Bronchial epithelial cell (primary cell): ENCODE data around the gene CCNL2. TPM values are rescaled to one million over a fixed set of nuclear protein-coding genes. Genes with fewer than 3 reads are reported as not detected.

Experiments used
- DNase-seq: peaks from one replicate; pipeline ENCODE4 v3.0.0-alpha.2; 2010; ENCODE audit warnings: low read depth
- FAIRE-seq: peaks from 2 replicates; lab custom pipeline; 2011; peaks lifted over from hg19 to GRCh38; lab: Jason Lieb, UNC
- H3K27me3 ChIP-seq: 2 replicates; pipeline ENCODE4 v1.5.1; 2011; ENCODE audit warnings: low read length; ENCODE audit not compliant: control insufficient read depth, insufficient read depth
- H3K36me3 ChIP-seq: 2 replicates; pipeline ENCODE4 v1.5.1; 2011; ENCODE audit warnings: low read length; ENCODE audit not compliant: control insufficient read depth, insufficient read depth
- H3K4me3 ChIP-seq: 2 replicates; pipeline ENCODE4 v1.5.1; 2011; ENCODE audit warnings: mild to moderate bottlenecking, low read depth, low read length, control low read depth
- total RNA-seq: library from RNA; depleted of rRNA; stranded (reverse); fragments of >200 nt; gene quantifications from 2 replicates; pipeline ENCODE4 v1.2.1, GENCODE V29; 2014
- TF ChIP-seq, protein P1 (sequence below): IDR thresholded peaks from 2 replicates; pipeline ENCODE4 v1.5.1; 2011; ENCODE audit warnings: mild to moderate bottlenecking, moderate library complexity, low read length, control low read depth, inconsistent platforms; ENCODE audit not compliant: insufficient read depth, severe bottlenecking

The CCNL2 gene
- total RNA-seq, 1 donor from 2014 or later, result 134 TPM

DNA sequence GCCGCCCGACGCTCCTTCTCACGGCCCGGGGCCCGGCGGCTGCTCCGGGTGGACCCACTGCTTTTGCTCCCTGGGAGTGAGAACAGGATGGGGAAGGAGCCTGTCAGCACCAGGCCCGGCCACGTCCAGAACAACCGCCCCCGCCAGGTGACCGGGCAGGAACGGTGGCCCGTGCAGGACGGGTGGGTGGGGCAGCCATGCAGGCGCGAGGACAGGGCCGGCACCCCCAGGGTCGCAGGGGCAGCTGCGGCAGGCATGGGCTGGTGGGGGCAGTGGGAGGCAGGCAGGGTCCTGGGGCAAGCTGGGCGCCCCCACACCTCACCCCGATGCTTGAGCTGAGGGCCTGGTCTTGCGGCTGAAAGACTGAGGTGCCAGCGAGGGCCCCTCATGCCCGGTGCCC, 62.7 kb downstream of the CCNL2 start:
- Histone ChIP-seq H3K4me3 (no peak overlapping the region), H3K27me3 (no peaks in the 10 kb centered on the region), H3K36me3 (peaks cover 30% of the 10 kb centered on the region)
- TF ChIP-seq, protein P1, sequence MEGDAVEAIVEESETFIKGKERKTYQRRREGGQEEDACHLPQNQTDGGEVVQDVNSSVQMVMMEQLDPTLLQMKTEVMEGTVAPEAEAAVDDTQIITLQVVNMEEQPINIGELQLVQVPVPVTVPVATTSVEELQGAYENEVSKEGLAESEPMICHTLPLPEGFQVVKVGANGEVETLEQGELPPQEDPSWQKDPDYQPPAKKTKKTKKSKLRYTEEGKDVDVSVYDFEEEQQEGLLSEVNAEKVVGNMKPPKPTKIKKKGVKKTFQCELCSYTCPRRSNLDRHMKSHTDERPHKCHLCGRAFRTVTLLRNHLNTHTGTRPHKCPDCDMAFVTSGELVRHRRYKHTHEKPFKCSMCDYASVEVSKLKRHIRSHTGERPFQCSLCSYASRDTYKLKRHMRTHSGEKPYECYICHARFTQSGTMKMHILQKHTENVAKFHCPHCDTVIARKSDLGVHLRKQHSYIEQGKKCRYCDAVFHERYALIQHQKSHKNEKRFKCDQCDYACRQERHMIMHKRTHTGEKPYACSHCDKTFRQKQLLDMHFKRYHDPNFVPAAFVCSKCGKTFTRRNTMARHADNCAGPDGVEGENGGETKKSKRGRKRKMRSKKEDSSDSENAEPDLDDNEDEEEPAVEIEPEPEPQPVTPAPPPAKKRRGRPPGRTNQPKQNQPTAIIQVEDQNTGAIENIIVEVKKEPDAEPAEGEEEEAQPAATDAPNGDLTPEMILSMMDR, result no peak
- no peak for FAIRE-seq
- no peak for DNase-seq

DNA sequence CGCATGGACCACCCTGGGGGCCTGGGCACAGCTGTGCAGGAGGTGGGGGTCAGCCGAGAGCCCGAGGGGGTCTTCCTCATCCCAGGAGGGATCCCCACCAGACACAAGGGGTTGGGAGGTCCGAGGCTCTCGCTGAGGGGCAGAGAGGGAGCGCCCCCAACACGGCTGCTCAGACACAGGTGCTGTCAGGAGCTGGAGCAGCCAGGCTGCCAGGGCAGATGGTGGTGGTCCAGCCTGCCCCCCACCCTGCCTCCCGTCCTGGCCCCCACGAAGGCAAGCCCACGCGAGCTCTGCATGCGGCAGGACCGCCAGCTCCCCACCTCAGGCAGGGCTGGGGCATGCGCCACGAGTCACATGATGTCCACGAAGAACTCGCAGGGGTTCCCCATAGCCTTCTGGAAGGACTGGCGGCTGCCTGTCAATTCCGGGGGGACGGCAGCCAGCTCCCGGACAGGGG, 63.3 kb downstream of the CCNL2 start:
- Histone ChIP-seq H3K36me3 (peaks cover 25% of the 10 kb centered on the region), H3K27me3 (no peaks in the 10 kb centered on the region), H3K4me3 (no peak overlapping the region)
- DNase-seq, result no peak
- no peak for FAIRE-seq
- TF ChIP-seq, protein P1, result no peak

Other genes with a start within 250 kb of the CCNL2 start
- gene TTLL10, start 225.5 kb downstream of the CCNL2 start, total RNA-seq, result not detected in 2 replicates
- gene TNFRSF18, start 192.7 kb downstream of the CCNL2 start, total RNA-seq, result 1.7 TPM in 1 of 2 replicates, not detected in the other
- 0.13 TPM in 1 of 2 replicates, not detected in the other for gene TNFRSF4, start 185.2 kb downstream of the CCNL2 start, total RNA-seq
- 68.2 and 81.3 TPM in 2 replicates for gene SDF4, start 167.3 kb downstream of the CCNL2 start, total RNA-seq
- 19.1 and 24.5 TPM in 2 replicates for gene B3GALT6, start 167.1 kb downstream of the CCNL2 start, total RNA-seq
- gene C1QTNF12, start 152.6 kb downstream of the CCNL2 start, total RNA-seq, result 1.3 and 2.7 TPM in 2 replicates
- 41.3 and 41.5 TPM in 2 replicates for gene UBE2J2, start 125.5 kb downstream of the CCNL2 start, total RNA-seq
- 0.26 and 0.51 TPM in 2 replicates for gene SCNN1D, start 118.9 kb downstream of the CCNL2 start, total RNA-seq
- 34.0 and 36.4 TPM in 2 replicates for gene ACAP3, start 91.4 kb downstream of the CCNL2 start, total RNA-seq
- gene PUSL1, start 90.7 kb downstream of the CCNL2 start, total RNA-seq, result 15.6 and 20.8 TPM in 2 replicates
- 64.9 and 66.3 TPM in 2 replicates for gene INTS11, start 74.7 kb downstream of the CCNL2 start, total RNA-seq
- 10.8 and 20.2 TPM in 2 replicates for gene CPTP, start 74.5 kb downstream of the CCNL2 start, total RNA-seq
- gene TAS1R3, start 68.1 kb downstream of the CCNL2 start, total RNA-seq, result 0.26 and 0.38 TPM in 2 replicates
- 208 and 233 TPM in 2 replicates for gene DVL1, start 49.9 kb downstream of the CCNL2 start, total RNA-seq
- gene MXRA8, start 40.8 kb downstream of the CCNL2 start, total RNA-seq, result 0.51 and 5.0 TPM in 2 replicates
- gene AURKAIP1, start 24.1 kb downstream of the CCNL2 start, total RNA-seq, result 93.5 and 128 TPM in 2 replicates
- gene MRPL20, start 8.0 kb upstream of the CCNL2 start, total RNA-seq, result 46.3 and 50.4 TPM in 2 replicates
- gene ANKRD65, start 21.9 kb upstream of the CCNL2 start, total RNA-seq, result 5.3 and 7.9 TPM in 2 replicates
- gene VWA1, start 36.4 kb upstream of the CCNL2 start, total RNA-seq, result 5.0 and 7.9 TPM in 2 replicates
- gene ATAD3C, start 50.4 kb upstream of the CCNL2 start, total RNA-seq, result 0.26 and 0.77 TPM in 2 replicates
- 19.2 and 24.7 TPM in 2 replicates for gene ATAD3B, start 72.4 kb upstream of the CCNL2 start, total RNA-seq
- gene ATAD3A, start 112.8 kb upstream of the CCNL2 start, total RNA-seq, result 20.9 and 28.7 TPM in 2 replicates
- 0.53 and 0.64 TPM in 2 replicates for gene TMEM240, start 141.3 kb upstream of the CCNL2 start, total RNA-seq
- 54.0 and 56.1 TPM in 2 replicates for gene SSU72, start 175.5 kb upstream of the CCNL2 start, total RNA-seq
- gene FNDC10, start 200.8 kb upstream of the CCNL2 start, total RNA-seq, result 0.26 TPM in 2 replicates
- gene MIB2, start 216.2 kb upstream of the CCNL2 start, total RNA-seq, result 78.2 and 82.2 TPM in 2 replicates
- 0.26 and 0.38 TPM in 2 replicates for gene MMP23B, start 232.8 kb upstream of the CCNL2 start, total RNA-seq